Activated CD4-positive, CD25-positive, alpha-beta regulatory T cell treated with anti-CD3 and anti-CD28 coated beads, Interleukin-2, amount 50 U/mL, for 24 hours (primary cell): ENCODE results near the gene SLC39A2.
"Not testable (repeated sequence)": the region's sequence is repeated elsewhere in the genome, so short reads cannot be mapped to it uniquely, and the experiment has no call there.

Experiments used
- ATAC-seq, 2 donors: fragments of 150-1000 bp; cut with Tn5 transposase; one replicate each; pipeline ENCODE4 v1.10.0; 2021; ENCODE audit warnings: mild to moderate bottlenecking in 1 of 2, moderate library complexity in 1 of 2

SLC39A2 gene

DNA sequence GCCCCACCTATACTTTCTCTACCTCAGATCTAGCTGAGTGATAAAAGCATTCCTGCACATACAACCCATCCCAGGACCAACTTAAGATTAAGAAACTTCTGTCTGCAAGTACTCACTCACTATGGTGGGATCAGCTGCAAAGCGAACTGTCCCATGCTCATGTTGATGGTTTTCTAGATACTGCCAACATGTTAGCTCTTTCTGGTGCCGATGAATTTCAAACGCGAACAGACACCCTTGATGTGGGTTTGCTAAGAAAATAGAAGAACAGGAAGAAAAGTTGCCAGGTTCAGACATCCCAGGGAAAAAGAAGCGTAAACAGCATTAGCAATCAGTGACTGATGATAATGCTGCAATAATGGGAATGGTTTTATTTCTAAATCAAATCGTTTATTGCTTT, 1.5 kb upstream of the SLC39A2 start:
- ATAC-seq, result no peak

GRCh38 chr14:20998139-20998538, 954 bp upstream of the SLC39A2 start:
- ATAC-seq, result no peak

DNA sequence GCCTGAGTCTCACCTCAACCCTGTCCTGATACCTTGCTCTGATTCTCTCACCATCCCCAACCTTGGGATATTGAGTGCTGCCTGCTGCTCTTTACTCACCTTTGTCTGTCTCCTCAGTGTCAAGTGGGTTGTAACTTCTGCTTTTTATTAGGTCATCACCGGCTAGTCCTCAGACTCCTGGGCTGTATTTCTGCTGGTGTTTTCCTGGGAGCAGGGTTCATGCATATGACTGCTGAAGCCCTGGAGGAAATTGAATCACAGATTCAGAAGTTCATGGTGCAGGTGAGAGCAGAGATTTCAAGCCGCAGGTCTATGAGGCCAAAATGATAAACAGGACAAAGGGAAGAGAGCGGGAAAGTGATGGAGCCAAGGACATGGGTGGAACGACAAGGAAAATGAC, 498 bp downstream of the SLC39A2 start:
- no peak for ATAC-seq

GRCh38 chr14:21001218-21001617, 2.1 kb downstream of the SLC39A2 start:
- ATAC-seq, result no peak

DNA sequence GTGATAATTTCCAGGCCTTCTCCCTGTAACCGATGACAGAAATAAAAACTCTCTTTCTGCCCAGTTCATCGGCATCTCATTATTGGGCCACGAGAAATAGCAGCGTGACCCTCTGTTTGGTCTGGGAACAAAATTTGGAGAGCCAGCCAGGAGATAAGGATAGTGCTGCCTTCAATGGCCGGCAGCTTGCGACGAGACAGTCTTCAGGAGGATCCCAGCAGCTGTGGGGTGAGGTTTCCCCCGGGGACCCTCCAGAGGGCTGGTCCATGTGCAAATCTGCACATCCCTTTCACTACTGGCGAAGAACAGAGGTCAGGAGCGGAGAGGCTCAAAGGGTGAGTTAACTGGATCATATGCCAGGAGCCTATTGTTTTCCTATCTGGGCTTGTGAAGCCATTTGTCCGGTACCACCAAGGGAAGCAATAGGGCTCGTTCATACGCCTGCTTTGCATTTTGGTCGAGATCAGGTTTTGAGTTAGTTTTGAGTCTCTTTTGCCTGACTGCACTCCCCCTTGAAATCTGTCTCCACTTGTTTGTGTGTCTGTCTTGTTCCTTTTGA, 4.8 kb downstream of the SLC39A2 start:
- ATAC-seq, result no peak

- ATAC-seq, result not testable (repeated sequence)
These were observed 10.6 kb downstream of the SLC39A2 start for GRCh38 chr14:21009721-21010120.

DNA sequence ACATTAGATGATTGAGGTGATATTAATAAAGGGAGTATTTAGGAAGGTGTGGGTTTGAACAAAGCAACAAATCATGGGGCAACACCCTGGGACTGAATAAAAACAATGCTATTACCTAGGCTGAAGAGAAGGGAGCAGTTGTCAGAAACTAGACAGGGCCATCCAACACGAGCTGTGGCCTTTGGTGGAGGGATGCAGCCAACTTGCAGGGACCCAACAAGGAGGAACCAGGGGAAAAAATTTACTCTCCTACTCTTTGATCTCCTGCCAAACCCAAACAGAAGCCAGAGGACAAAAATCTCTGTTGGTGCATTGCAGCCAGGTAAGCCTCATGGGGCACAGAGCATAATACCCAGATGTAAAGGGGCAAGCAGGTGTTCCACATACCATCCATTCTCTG, 12.0 kb downstream of the SLC39A2 start:
- ATAC-seq, result no peak

- ATAC-seq, result peak; percentile 64 to 68
These were observed 15.7 kb downstream of the SLC39A2 start for GRCh38 chr14:21014761-21015190.

DNA sequence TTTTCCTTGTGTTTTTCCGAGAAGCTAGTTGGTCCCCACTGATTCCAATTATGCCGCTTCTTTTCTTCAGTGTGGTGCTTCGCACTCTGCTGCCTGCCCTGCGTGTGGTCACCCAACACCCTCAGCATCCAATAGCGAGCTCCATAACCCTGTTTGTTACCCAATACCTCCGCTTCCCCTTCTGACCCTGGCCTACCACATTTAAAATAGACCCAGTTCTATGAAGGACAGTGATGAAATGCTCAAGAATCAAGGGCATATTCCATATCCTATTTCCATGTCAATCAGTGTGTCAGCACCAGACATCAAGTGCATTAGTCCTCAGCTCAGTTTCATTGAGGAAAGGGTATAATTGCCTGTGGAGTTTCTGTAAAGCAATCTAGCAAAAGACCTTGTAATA, 16.2 kb downstream of the SLC39A2 start:
- no peak for ATAC-seq

- ATAC-seq, result no peak
These were observed 17.5 kb downstream of the SLC39A2 start for GRCh38 chr14:21016413-21017190.

GRCh38 chr14:21017528-21018245, 18.6 kb downstream of the SLC39A2 start:
- no peak for ATAC-seq

DNA sequence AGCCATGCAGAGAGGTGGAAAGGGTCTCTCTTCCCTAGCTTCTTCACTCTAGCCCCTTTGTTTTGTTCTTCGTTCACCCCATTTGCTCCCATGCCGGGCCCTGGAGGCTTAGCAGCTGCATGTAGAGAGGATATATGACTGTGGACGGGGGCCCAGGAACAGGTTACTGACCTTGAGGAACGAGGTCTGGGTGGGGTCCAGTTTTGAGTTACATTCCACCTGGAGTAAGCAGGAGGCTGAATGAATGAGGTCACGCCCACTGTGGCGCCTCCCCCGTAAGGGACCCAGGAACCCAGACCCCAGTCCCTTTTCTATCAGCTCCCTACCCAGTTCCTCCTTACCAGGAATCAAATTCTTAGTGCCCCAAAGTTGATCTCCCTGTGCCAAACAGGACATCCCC, 19.2 kb downstream of the SLC39A2 start:
- no peak for ATAC-seq

GRCh38 chr14:21018781-21019180, 19.7 kb downstream of the SLC39A2 start:
- no peak for ATAC-seq

DNA sequence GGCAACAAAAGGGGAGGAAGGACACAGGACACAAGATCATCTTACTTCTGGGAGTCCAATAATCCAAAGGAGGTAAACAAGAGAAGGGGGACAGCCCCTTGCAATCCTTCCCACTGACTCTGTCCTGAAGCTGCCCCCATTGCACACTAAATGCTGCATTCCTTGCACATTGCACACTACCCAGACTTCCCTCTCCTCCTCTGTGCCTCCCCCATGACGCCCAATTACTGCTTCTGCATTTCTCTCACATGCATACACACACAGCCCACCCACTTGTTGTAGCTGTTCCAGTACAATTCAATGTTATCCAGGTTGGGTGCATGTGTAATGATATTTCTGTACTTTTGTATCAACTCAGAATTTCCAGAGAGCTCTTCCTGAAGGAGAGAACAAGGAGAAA, 20.3 kb downstream of the SLC39A2 start:
- no peak for ATAC-seq

DNA sequence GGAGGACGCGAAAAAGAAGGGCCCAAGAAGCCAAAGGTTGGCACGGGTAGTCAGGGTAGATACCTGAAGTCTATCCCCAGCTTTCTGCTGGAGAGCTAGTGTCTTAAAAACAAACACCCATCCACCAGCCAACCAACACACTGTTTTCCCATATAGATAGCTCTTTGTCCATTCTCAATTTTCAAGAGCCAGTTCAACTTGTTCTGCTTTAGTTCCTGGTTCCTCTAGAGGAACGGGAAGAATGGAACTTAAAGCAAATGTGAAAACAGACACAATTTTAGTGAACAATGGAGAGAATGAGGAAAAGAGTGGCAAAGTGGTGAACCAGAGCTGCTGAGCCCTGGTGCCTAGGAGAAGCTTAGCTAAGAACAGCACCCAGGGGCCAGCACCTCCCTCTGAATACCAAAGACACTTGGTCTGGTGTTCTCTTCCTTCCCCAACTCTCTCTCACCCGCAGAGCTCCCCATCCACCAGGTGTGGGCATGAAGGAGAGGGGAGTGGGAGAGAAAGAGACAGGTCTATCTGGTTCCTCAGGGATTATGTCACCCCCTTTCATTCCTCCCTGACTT, 22.0 kb downstream of the SLC39A2 start:
- no peak for ATAC-seq

DNA sequence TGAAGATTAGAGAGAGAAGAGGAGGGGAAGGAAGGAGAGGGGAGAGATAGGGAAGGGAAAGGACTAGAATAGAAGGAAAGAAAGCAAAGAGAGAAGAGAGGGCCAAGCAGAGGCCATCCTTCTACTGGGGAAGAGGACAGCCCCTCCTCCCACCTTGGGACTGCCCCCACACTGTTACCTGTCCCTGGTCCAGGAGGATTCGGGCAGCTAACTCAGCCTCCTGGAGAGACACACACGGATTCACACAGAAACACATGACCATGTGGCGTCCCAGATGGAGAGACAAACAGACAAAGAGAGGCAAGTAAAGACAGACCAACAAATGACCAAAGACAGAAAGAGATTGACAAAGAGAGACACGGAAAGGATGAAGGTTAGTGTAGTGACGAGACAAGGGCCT, 23.6 kb downstream of the SLC39A2 start:
- ATAC-seq, result no peak

DNA sequence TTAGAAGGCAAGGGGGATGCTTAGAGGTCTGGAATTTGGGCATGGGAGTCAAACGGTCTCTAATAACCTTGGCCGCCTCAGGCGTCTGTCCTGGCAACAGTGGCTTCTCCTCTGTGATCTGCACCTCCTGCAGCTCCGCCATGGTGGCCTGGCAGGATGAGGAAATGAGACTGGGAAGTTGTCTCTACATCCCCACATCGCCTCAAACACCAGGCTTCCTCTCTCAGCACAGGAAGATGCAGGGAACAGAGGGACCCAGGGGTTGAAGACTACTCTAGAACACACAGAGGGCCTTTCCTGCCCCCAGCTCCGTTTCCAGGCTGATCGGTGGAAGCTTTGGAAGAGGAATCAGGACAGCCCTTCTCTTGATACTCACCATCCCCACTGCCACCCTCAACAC, 24.1 kb downstream of the SLC39A2 start:
- ATAC-seq, result no peak

DNA sequence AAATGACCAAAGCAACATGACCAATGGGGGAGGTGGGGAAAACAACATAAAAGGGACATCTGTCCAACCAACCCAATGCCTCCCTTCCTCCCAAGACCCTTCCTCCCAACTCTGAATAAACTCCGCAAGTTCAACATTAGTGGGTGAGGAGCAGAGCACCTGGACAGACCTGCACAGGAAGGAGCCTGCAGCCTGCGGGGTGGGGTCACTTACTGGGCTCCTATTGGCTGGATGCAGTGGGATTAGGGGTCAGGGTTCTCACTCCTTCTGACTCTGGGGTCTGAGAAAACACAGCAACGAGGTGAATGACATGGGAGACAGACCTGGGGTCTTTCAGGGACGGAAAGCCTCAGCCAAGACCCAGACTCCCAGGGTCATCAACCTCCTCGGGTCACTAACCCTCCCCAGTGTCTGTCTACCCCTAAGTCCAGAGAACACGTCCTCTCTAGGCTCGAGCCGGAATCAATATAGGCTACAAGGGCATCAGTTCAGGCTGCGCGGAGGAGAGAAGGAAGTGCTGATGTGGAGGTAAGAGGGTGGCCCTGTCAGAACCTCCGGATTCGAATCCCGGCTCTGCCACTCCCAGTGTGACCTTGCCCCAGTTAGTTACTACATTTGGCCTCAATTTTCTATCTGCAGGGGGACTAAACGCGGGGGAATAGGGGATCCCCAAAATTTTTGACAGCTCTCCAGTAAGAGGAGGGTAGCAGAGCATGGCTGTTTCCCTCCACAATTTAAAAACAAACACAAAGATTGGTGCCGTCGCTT, 24.9 kb downstream of the SLC39A2 start:
- ATAC-seq, result no peak

DNA sequence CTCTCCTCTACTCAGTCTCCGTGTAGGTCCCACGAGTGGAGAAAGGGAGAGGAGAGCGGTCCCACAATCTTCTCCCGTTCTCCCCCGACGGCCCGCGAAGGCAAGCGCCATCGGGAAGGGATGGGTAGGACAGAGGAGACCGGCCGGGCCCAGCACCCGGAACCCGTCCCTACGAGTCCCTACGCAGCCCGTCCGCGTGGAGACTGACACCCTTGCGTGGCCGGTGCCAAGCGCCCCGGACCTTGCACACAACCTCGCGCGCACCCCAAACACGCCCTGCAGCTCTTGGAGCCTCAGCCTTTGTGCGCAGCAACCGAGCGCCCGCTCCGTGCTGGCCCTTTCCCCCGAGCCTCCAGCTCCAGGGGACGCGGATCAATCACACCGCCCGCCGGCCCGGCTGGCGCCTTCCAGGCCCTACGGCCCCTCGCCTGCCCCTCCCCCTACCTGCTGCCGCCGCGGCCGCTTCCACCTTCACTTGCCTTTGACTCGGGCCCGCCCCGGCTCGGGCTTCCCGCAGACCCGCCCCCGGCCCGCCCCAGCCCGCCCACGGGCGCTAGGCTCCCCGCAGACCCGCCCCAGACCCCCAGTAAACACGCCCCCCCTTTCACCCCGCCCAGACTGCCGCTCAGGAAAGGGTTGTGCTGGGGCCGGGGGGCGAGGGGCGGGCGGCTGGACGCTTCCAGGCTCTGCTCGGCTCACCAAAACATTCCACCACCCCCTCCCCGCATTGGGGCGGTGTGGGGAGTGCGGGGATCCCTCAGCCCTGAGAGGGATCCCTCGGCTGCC, 25.7 kb downstream of the SLC39A2 start, which contains the start of gene NDRG2:
TSS of gene NDRG2 (minus strand) at position 477 of the 786 bp plus-strand sequence. CDS start 1,746 bp downstream, outside the sequence.
- peak; percentile 78 to 80 for ATAC-seq

GRCh38 chr14:21025371-21026273, 26.5 kb downstream of the SLC39A2 start:
- ATAC-seq, result peak in 1 of 2 donors; percentile 35
